HG02884 (cell line): ENCODE results near the gene FAAP100.
"Not testable (repeated sequence)": the region's sequence is repeated elsewhere in the genome, so short reads cannot be mapped to it uniquely, and the experiment has no call there.

ENCODE experiments used
- ATAC-seq: cut with Tn5 transposase; IDR thresholded peaks from one replicate; pipeline ENCODE4 v1.9.1; 2021; ENCODE audit warnings: mild to moderate bottlenecking, moderate library complexity; ENCODE audit not compliant: unreplicated experiment

The FAAP100 gene

GRCh38 chr17:81552244-81553017, at the start of gene FAAP100:
Gene FAAP100 (minus strand): TSS chr17:81552353. CDS start chr17:81552330, 23 bp downstream.
- ATAC-seq, result no peak

GRCh38 chr17:81601525-81602120, 49.5 kb upstream of the FAAP100 start:
- no peak for ATAC-seq

- ATAC-seq, result no peak
Observed at GRCh38 chr17:81599719-81600486, 47.8 kb upstream of the FAAP100 start.

- no peak for ATAC-seq
Observed at GRCh38 chr17:81593105-81593871, 41.1 kb upstream of the FAAP100 start.

- no peak for ATAC-seq
Observed at GRCh38 chr17:81591971-81592370, 39.8 kb upstream of the FAAP100 start.

GRCh38 chr17:81590121-81590520, 38.0 kb upstream of the FAAP100 start:
- ATAC-seq, result no peak

- no peak for ATAC-seq
Observed at GRCh38 chr17:81589612-81590011, 37.5 kb upstream of the FAAP100 start.

- no peak for ATAC-seq
Observed at GRCh38 chr17:81586096-81586495, 33.9 kb upstream of the FAAP100 start.

- ATAC-seq, result not testable (repeated sequence)
Observed at GRCh38 chr17:81584771-81585170, 32.6 kb upstream of the FAAP100 start.

- ATAC-seq, result no peak
Observed at GRCh38 chr17:81583589-81584342, 31.6 kb upstream of the FAAP100 start.

GRCh38 chr17:81582749-81583148, 30.6 kb upstream of the FAAP100 start:
- ATAC-seq, result no peak

GRCh38 chr17:81582341-81582740, 30.2 kb upstream of the FAAP100 start:
- ATAC-seq, result no peak

GRCh38 chr17:81581758-81582157, 29.6 kb upstream of the FAAP100 start:
- no peak for ATAC-seq

GRCh38 chr17:81580481-81580880, 28.3 kb upstream of the FAAP100 start:
- ATAC-seq, result no peak

- no peak for ATAC-seq
Observed at GRCh38 chr17:81579821-81580321, 27.7 kb upstream of the FAAP100 start.

- ATAC-seq, result no peak
Observed at GRCh38 chr17:81579298-81579697, 27.1 kb upstream of the FAAP100 start.

- no peak for ATAC-seq
Observed at GRCh38 chr17:81578561-81579225, 26.5 kb upstream of the FAAP100 start.

GRCh38 chr17:81578038-81578441, 25.9 kb upstream of the FAAP100 start:
- no peak for ATAC-seq

- ATAC-seq, result no peak
Observed at GRCh38 chr17:81577278-81578000, 25.3 kb upstream of the FAAP100 start.
